Lung (tissue), 12 donors: ENCODE results near the gene STK25. TPM values are rescaled to one million over a fixed set of nuclear protein-coding genes. Genes with fewer than 3 reads are reported as not detected.

ENCODE experiments used
- ATAC-seq: fragments of 200-7000 bp; cut with Tn5 transposase; one replicate; pipeline ENCODE4 v1.9.1; 2020; ENCODE audit warnings: moderate number of reproducible peaks; ENCODE audit not compliant: insufficient read depth, low FRiP score
- DNase-seq, 3 donors: peaks; one replicate each; pipeline ENCODE4 v3.0.0-alpha.2; 2013 to 2017
- H3K27ac ChIP-seq, 2 donors: one replicate each; pipeline ENCODE4 v1.5.1; 2013; ENCODE audit warnings: mild to moderate bottlenecking in 2 of 2, moderate library complexity in 2 of 2, control low read depth in 1 of 2, inconsistent platforms in 1 of 2, low read depth in 1 of 2, low read length in 1 of 2
- H3K27me3 ChIP-seq, 3 donors: one replicate each; pipeline ENCODE4 v1.5.1; 2013; ENCODE audit warnings: low read length in 2 of 3; ENCODE audit not compliant: control insufficient read depth in 3 of 3, insufficient read depth in 3 of 3
- H3K36me3 ChIP-seq, 4 donors: one replicate each; pipeline ENCODE4 v1.5.1; 2013; ENCODE audit warnings: low read length in 4 of 4, mild to moderate bottlenecking in 1 of 4, moderate library complexity in 1 of 4; ENCODE audit not compliant: control insufficient read depth in 4 of 4, insufficient read depth in 4 of 4
- H3K4me1 ChIP-seq, 5 donors: one replicate each; pipeline ENCODE4 v1.5.1; 2013; ENCODE audit warnings: low read length in 5 of 5, mild to moderate bottlenecking in 2 of 5, moderate library complexity in 1 of 5; ENCODE audit not compliant: control insufficient read depth in 5 of 5, insufficient read depth in 5 of 5
- H3K4me3 ChIP-seq: one replicate; pipeline ENCODE4 v1.5.1; 2013; ENCODE audit warnings: mild to moderate bottlenecking, control low read depth, moderate library complexity
- H3K9ac ChIP-seq, 2 donors: one replicate each; pipeline ENCODE4 v1.5.1; 2013; ENCODE audit warnings: low read length in 2 of 2, control low read depth in 1 of 2; ENCODE audit not compliant: insufficient read depth in 1 of 2
- H3K9me3 ChIP-seq, 4 donors: one replicate each; pipeline ENCODE4 v1.5.1; 2013; ENCODE audit warnings: low read length in 3 of 4, mild to moderate bottlenecking in 1 of 4, moderate library complexity in 1 of 4; ENCODE audit not compliant: control insufficient read depth in 4 of 4, insufficient read depth in 3 of 4
- WGBS, 2 donors: extraction: QIAGEN DNeasy Blood & Tissue Kit; methylation state at CpG; one replicate each; pipeline ENCODE4 v1.1.7; 2013; 5-methylcytosine and 5-hydroxymethylcytosine counted together
- polyA plus RNA-seq, 2 donors: library from polyadenylated mRNA; stranded (reverse); fragments of 200-250 nt; gene quantifications; one replicate each; pipeline ENCODE4 v1.2.1, GENCODE V29; 2013
- total RNA-seq, 2 donors: library from RNA; depleted of rRNA in 1 of 2; stranded (reverse); fragments of >200 nt in 1 of 2; gene quantifications; one replicate each; pipeline ENCODE4 v1.2.1, GENCODE V29; 2014 to 2021
- TF ChIP-seq, protein P1 (sequence below): IDR thresholded peaks from 2 replicates; pipeline ENCODE4 v1.5.1; 2012; ENCODE audit warnings: mild to moderate bottlenecking; ENCODE audit errors: control extremely low read depth, extremely low read depth
- donor health status: control.
- donor health status: control.
- donor health status: Bipolar disorder and iron deficiency.
- donor health status: healthy.
- donor health status: DM: yes; HTN: yes; CAD: no.

Gene STK25
- total and polyA plus RNA-seq, 4 donors, result 126 to 182 (median 136) TPM

- ATAC-seq (no peak), DNase-seq (no peak)
- Histone ChIP-seq H3K36me3 (no peaks in the 10 kb centered on the region), H3K27me3 (peaks cover 0 to 7% (median 0%) of the 10 kb centered on the region in 3 donors), H3K4me1 (no peaks in the 10 kb centered on the region), H3K9ac (no peak overlapping the region), H3K27ac (no peak overlapping the region), H3K4me3 (no peak overlapping the region), H3K9me3 (no peaks in the 10 kb centered on the region)
- 77 to 86% methylated on average over 5 of the region's 5 CpGs for WGBS, 2 donors
- TF ChIP-seq, protein P1, sequence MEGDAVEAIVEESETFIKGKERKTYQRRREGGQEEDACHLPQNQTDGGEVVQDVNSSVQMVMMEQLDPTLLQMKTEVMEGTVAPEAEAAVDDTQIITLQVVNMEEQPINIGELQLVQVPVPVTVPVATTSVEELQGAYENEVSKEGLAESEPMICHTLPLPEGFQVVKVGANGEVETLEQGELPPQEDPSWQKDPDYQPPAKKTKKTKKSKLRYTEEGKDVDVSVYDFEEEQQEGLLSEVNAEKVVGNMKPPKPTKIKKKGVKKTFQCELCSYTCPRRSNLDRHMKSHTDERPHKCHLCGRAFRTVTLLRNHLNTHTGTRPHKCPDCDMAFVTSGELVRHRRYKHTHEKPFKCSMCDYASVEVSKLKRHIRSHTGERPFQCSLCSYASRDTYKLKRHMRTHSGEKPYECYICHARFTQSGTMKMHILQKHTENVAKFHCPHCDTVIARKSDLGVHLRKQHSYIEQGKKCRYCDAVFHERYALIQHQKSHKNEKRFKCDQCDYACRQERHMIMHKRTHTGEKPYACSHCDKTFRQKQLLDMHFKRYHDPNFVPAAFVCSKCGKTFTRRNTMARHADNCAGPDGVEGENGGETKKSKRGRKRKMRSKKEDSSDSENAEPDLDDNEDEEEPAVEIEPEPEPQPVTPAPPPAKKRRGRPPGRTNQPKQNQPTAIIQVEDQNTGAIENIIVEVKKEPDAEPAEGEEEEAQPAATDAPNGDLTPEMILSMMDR, result no peak
Measured at GRCh38 chr2:241522477-241522876, 14.1 kb upstream of the STK25 start.

DNA sequence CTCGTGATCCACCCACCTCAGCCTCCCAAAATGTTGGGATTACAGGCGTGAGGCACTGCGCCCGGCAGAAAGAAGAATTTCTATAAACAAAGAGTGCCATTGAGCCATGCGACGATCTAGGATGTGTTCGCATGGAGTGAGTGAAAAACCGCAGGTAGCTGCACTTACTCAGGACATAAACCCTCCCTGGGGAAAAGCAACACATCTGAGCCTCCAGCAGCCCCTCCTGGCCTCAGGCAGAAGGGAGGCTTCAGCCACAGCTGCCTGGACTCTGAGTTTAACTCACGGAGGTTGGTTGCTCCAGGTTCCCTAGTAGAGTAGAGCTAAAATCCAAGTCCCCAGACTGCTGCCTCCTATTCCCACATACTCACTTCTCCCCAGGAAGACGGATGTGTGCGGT, 11.3 kb upstream of the STK25 start:
- peaks cover 0 to 7% (median 0%) of the 10 kb centered on the region in 3 donors for H3K27me3 ChIP-seq
- peaks cover 0 to 2% (median 0%) of the 10 kb centered on the region in 4 donors for H3K36me3 ChIP-seq
- ATAC-seq (no peak), DNase-seq (no peak)
- WGBS, 2 donors, result 75 to 85% methylated on average over 11 of the region's 11 CpGs
- peaks cover 0 to 3% (median 0%) of the 10 kb centered on the region in 4 donors for H3K9me3 ChIP-seq
- H3K4me3 ChIP-seq, result no peak overlapping the region
- TF ChIP-seq, protein P1, result no peak
- peaks cover 0 to 2% (median 0%) of the 10 kb centered on the region in 5 donors for H3K4me1 ChIP-seq
- no peak overlapping the region for H3K27ac ChIP-seq
- no peak overlapping the region for H3K9ac ChIP-seq

GRCh38 chr2:241517297-241517696, 8.9 kb upstream of the STK25 start:
- WGBS, 2 donors, result 95 to 96% methylated on average over 6 of the region's 6 CpGs
- TF ChIP-seq, protein P1, result no peak

GRCh38 chr2:241516520-241516965, 8.2 kb upstream of the STK25 start:
- Histone ChIP-seq H3K4me3 (no peak overlapping the region), H3K9me3 (peaks cover 0 to 3% (median 0%) of the 10 kb centered on the region in 4 donors), H3K27me3 (peaks cover 0 to 7% (median 0%) of the 10 kb centered on the region in 3 donors), H3K9ac (no peak overlapping the region), H3K4me1 (peaks cover 0 to 2% (median 0%) of the 10 kb centered on the region in 5 donors), H3K27ac (no peak overlapping the region), H3K36me3 (peaks cover 0 to 2% (median 0%) of the 10 kb centered on the region in 4 donors)
- WGBS, 2 donors, result 99 to 100% methylated on average over 3 of the region's 3 CpGs
- no peak for DNase-seq
- ATAC-seq, result no peak
- TF ChIP-seq, protein P1, result no peak

More at GRCh38 chr2:241517297-241517696, 8.9 kb upstream of the STK25 start:
- no peak for ATAC-seq
- Histone ChIP-seq H3K27ac (no peak overlapping the region), H3K4me3 (no peak overlapping the region), H3K9ac (no peak overlapping the region), H3K9me3 (peaks cover 0 to 3% (median 0%) of the 10 kb centered on the region in 4 donors), H3K4me1 (peaks cover 0 to 2% (median 0%) of the 10 kb centered on the region in 5 donors), H3K27me3 (peaks cover 0 to 7% (median 0%) of the 10 kb centered on the region in 3 donors), H3K36me3 (peaks cover 0 to 2% (median 0%) of the 10 kb centered on the region in 4 donors)
- no peak for DNase-seq
